Measurements from ENCODE around the gene DUSP21. TPM values are rescaled to one million over a fixed set of nuclear protein-coding genes. Genes with fewer than 3 reads are reported as not detected.
"Not testable (repeated sequence)": the region's sequence is repeated elsewhere in the genome, so short reads cannot be mapped to it uniquely, and the experiment has no call there.

The DUSP21 gene
- not detected for total RNA-seq

DNA sequence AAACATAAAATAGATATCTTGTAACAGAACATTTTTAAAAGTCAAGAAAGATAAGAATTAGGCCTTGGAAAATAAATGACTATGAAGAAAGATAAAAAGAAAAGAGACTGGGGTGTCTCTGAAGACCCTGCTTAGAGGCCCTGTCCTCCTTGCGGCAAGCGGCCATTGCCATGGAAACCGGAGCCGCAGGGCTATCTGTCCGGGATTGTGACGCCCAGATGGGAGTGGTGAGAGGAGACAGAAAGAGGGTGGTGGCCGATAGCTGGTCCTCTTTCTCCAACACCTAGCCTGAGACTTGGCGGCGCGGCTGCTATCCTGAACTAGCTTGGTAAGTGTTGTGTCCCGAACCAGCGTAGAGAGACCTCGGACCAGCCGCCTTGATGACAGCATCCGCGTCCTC lies at the start of gene DUSP21:
Gene DUSP21 (plus strand): TSS at position 269 of the 400 bp plus-strand sequence. CDS start 112 bp downstream, at position 381.
- ChIA-PET POLR2A (no interaction called here), CTCF (interaction anchor here (0.6 to 0.8 kb wide), 2 partner anchors 218 to 492 kb away, joined by 3 read pairs; no protein-coding TSS in a partner anchor)
- Mint-ChIP-seq H3K4me1 (no peaks in the 10 kb centered on the region), H3K36me3 (ENCODE audit: low read depth) (no peaks in the 10 kb centered on the region), H3K27me3 (no peaks in the 10 kb centered on the region), H3K4me3 (no peak within 1 kb of the TSS), H3K9me3 (ENCODE audit: low read depth) (no peaks in the 10 kb centered on the region), H3K27ac (no peak within 1 kb of the TSS)
- no peak for DNase-seq
- ATAC-seq, result no peak
- intact Hi-C loops (cut with DNase I, micrococcal nuclease), result no loop called here

DNA sequence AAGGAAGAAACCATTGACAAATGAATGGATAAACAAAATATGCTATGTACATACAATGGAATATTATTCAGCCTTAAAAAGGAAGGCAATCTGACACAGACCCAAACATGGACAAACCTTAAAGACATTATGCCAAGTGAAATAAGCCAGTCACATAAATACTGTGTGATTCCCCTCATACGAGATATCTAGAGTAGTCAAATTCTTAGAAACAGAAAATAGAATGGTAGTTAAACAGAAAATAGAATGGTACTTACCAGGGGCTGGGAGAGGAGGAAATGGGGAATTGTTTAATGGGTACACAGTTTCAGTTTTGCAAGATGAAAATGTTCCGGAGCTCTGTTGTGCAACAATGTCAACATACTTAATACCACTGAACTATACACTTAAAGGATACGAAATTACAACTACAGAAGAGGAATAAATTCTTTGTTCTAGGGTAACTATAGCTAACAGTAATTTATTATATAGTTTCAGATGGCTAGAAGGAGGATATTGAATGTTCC lies 47.8 kb upstream of the DUSP21 start:
- CTCF ChIA-PET, result no interaction called here
- intact Hi-C loops (cut with DNase I, micrococcal nuclease), result no loop called here
- H3K27me3 Mint-ChIP-seq, result no peaks in the 10 kb centered on the region
- no peaks in the 10 kb centered on the region for H3K9me3 Mint-ChIP-seq (ENCODE audit: low read depth)
- H3K36me3 Mint-ChIP-seq (ENCODE audit: low read depth), result no peaks in the 10 kb centered on the region
- no peak overlapping the region for H3K4me3 Mint-ChIP-seq
- POLR2A ChIA-PET, result no interaction called here
- no peak overlapping the region for H3K27ac Mint-ChIP-seq
- no peaks in the 10 kb centered on the region for H3K4me1 Mint-ChIP-seq
- DNase-seq, result no peak
- no peak for ATAC-seq

DNA sequence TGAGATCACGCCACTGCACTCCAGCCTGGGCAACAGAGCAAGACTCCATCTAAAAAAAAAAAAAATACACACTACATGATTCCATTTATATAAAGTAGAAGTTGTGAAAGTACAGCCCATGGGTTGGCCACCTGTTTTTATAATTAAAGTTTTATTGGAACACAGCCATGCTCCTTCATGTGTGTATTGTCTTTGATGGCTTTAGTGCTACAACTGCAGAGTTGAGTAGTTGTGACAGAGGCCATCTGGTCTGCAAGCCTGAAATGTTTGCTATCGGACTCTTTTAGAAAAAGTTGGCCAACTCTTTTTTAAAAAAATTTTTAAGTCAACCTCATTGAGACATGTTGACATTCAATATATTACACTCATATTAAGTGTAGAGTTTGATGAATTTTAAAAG lies 41.2 kb upstream of the DUSP21 start:
- H3K36me3 Mint-ChIP-seq (ENCODE audit: low read depth), result no peaks in the 10 kb centered on the region
- no peak overlapping the region for H3K4me3 Mint-ChIP-seq
- H3K4me1 Mint-ChIP-seq, result no peaks in the 10 kb centered on the region
- H3K9me3 Mint-ChIP-seq (ENCODE audit: low read depth), result no peaks in the 10 kb centered on the region
- DNase-seq, result no peak
- intact Hi-C loops (cut with DNase I, micrococcal nuclease), result no loop called here
- H3K27ac Mint-ChIP-seq, result no peak overlapping the region
- CTCF ChIA-PET, result no interaction called here
- ATAC-seq, result no peak
- H3K27me3 Mint-ChIP-seq, result no peaks in the 10 kb centered on the region
- POLR2A ChIA-PET, result no interaction called here

- Mint-ChIP-seq H3K9me3 (ENCODE audit: low read depth) (no peaks in the 10 kb centered on the region), H3K36me3 (ENCODE audit: low read depth) (no peaks in the 10 kb centered on the region), H3K27ac (no peak overlapping the region), H3K4me3 (no peak overlapping the region), H3K4me1 (no peaks in the 10 kb centered on the region), H3K27me3 (peaks cover 2% of the 10 kb centered on the region)
- ChIA-PET POLR2A (no interaction called here), CTCF (no interaction called here)
- intact Hi-C loops (cut with DNase I, micrococcal nuclease), result no loop called here
- no peak for DNase-seq
- ATAC-seq, result no peak
Observed at GRCh38 chrX:44815681-44816080, 28.1 kb upstream of the DUSP21 start.

GRCh38 chrX:44816367-44816766 lies 27.5 kb upstream of the DUSP21 start:
- Mint-ChIP-seq H3K27ac (no peak overlapping the region), H3K27me3 (peaks cover 2% of the 10 kb centered on the region), H3K36me3 (ENCODE audit: low read depth) (no peaks in the 10 kb centered on the region), H3K4me3 (no peak overlapping the region), H3K4me1 (no peaks in the 10 kb centered on the region), H3K9me3 (ENCODE audit: low read depth) (no peaks in the 10 kb centered on the region)
- intact Hi-C loops (cut with DNase I, micrococcal nuclease), result no loop called here
- no peak for ATAC-seq
- POLR2A ChIA-PET, result no interaction called here
- DNase-seq, result no peak
- CTCF ChIA-PET, result no interaction called here

- no peak for ATAC-seq
- no peaks in the 10 kb centered on the region for H3K4me1 Mint-ChIP-seq
Observed at GRCh38 chrX:44817029-44817428, 26.8 kb upstream of the DUSP21 start.

GRCh38 chrX:44822601-44823000 lies 21.2 kb upstream of the DUSP21 start:
- ATAC-seq (no peak), DNase-seq (no peak)
- POLR2A ChIA-PET, result no interaction called here
- H3K36me3 Mint-ChIP-seq (ENCODE audit: low read depth), result no peaks in the 10 kb centered on the region
- H3K4me1 Mint-ChIP-seq, result no peaks in the 10 kb centered on the region
- CTCF ChIA-PET, result no interaction called here
- H3K9me3 Mint-ChIP-seq (ENCODE audit: low read depth), result peaks cover 4% of the 10 kb centered on the region
- H3K4me3 Mint-ChIP-seq, result no peak overlapping the region
- H3K27ac Mint-ChIP-seq, result no peak overlapping the region
- H3K27me3 Mint-ChIP-seq, result no peaks in the 10 kb centered on the region
- intact Hi-C loops (cut with DNase I, micrococcal nuclease), result no loop called here

More at GRCh38 chrX:44817029-44817428, 26.8 kb upstream of the DUSP21 start:
- CTCF ChIA-PET, result no interaction called here
- H3K27ac Mint-ChIP-seq, result no peak overlapping the region
- no peaks in the 10 kb centered on the region for H3K36me3 Mint-ChIP-seq (ENCODE audit: low read depth)
- no peak for DNase-seq
- no peak overlapping the region for H3K4me3 Mint-ChIP-seq
- intact Hi-C loops (cut with DNase I, micrococcal nuclease), result no loop called here
- POLR2A ChIA-PET, result no interaction called here
- peaks cover 3% of the 10 kb centered on the region for H3K9me3 Mint-ChIP-seq (ENCODE audit: low read depth)
- H3K27me3 Mint-ChIP-seq, result peaks cover 2% of the 10 kb centered on the region

DNA sequence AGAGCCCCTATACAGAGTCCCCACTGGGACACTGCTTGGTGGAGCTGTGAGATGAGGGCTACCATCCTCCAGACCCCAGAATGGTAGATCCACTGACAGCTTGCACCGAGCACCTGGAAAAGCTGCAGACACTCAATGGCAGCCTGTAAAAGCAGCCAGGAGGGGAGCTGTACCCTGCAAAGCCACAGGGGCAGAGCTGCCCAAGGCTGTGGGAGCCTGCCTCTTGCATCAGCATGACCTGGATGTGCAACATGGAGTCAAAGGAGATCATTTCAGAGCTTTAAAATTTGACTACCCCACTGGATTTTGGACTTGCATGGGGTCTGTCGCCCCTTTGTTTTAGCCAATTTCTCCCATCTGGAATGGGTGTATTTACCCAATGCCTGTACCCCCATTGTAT lies 20.6 kb upstream of the DUSP21 start:
- H3K4me3 Mint-ChIP-seq, result not testable (repeated sequence)

GRCh38 chrX:44828008-44828605 lies 15.7 kb upstream of the DUSP21 start:
- no peaks in the 10 kb centered on the region for H3K4me1 Mint-ChIP-seq
- H3K27ac Mint-ChIP-seq, result no peak overlapping the region
- no peaks in the 10 kb centered on the region for H3K9me3 Mint-ChIP-seq (ENCODE audit: low read depth)
- CTCF ChIA-PET, result no interaction called here
- DNase-seq (no peak), ATAC-seq (no peak)
- H3K4me3 Mint-ChIP-seq, result no peak overlapping the region
- H3K36me3 Mint-ChIP-seq (ENCODE audit: low read depth), result no peaks in the 10 kb centered on the region
- POLR2A ChIA-PET, result no interaction called here
- intact Hi-C loops (cut with DNase I, micrococcal nuclease), result no loop called here
- H3K27me3 Mint-ChIP-seq, result no peaks in the 10 kb centered on the region

More for the DNA sequence above, 20.6 kb upstream of the DUSP21 start:
- H3K27ac Mint-ChIP-seq; CTCF ChIA-PET; H3K36me3 Mint-ChIP-seq (ENCODE audit: low read depth); ATAC-seq; DNase-seq; POLR2A ChIA-PET; H3K27me3 Mint-ChIP-seq; H3K9me3 Mint-ChIP-seq (ENCODE audit: low read depth); H3K4me1 Mint-ChIP-seq; intact Hi-C loops (cut with DNase I, micrococcal nuclease): not testable (repeated sequence)

DNA sequence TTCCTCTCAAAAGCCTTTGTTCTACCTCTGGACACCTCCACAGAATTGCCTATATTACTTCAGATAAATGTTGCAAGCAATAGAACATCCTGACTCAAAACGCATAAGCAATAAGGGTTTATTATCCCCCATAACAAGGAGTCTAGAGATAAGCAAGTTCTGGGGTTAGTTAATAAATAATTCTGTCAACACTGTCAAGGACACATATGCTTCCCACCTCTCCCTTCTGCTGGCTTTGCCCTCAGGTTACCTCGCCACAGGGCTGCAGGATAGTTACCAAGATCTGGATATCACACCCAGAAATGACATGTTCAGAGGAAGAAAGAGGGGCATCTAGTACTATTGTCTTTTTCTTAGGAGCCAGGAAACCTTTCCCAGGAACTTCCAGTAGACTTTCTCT lies 14.0 kb upstream of the DUSP21 start:
- intact Hi-C loops (cut with DNase I, micrococcal nuclease), result no loop called here
- ATAC-seq (no peak), DNase-seq (no peak)
- ChIA-PET POLR2A (no interaction called here), CTCF (no interaction called here)
- no peak overlapping the region for H3K27ac Mint-ChIP-seq
- H3K9me3 Mint-ChIP-seq (ENCODE audit: low read depth), result no peaks in the 10 kb centered on the region
- H3K36me3 Mint-ChIP-seq (ENCODE audit: low read depth), result no peaks in the 10 kb centered on the region
- H3K27me3 Mint-ChIP-seq, result peaks cover 1% of the 10 kb centered on the region
- H3K4me3 Mint-ChIP-seq, result no peak overlapping the region
- no peaks in the 10 kb centered on the region for H3K4me1 Mint-ChIP-seq

DNA sequence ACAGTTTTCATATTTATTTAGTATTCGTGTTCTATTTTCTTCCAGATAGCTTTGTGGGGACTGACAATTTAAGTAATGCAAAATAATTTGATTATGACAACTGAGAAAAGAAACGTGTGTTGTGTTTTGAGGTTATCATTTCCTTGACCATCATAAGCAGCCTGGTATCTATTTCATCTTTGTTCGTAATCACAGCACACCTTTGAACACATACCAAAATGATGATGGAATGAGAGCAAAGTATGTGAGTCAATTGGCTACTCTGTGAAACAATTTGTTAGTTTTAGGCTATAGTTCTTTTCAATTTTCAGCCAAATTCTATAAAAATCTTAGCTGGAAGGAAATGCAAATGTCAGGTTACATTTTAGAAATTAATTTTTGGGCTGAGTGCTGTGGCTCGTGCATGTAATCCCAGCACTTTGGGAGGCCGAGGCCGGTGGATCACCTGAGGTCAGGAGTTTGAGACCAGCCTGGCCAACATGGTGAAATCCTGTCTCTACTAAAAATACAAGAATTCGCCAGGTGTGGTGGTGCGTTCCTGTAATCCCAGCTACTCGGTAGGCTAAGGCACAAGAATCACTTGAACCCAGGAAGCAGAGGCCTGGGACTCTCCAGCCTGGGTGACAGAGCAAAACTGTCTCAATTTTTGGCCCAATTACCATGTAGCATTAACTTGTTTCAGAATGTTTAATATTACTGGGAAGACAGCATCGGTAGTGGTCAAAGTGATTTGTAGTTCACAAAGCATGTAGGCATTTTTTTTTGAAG lies 1.1 kb upstream of the DUSP21 start:
- H3K27me3 Mint-ChIP-seq, result no peaks in the 10 kb centered on the region
- no peak for ATAC-seq
- ChIA-PET CTCF (no interaction called here), POLR2A (no interaction called here)
- H3K9me3 Mint-ChIP-seq (ENCODE audit: low read depth), result no peaks in the 10 kb centered on the region
- H3K4me1 Mint-ChIP-seq, result no peaks in the 10 kb centered on the region
- no peak for DNase-seq
- no peak overlapping the region for H3K27ac Mint-ChIP-seq
- H3K36me3 Mint-ChIP-seq (ENCODE audit: low read depth), result no peaks in the 10 kb centered on the region
- no peak overlapping the region for H3K4me3 Mint-ChIP-seq
- intact Hi-C loops (cut with DNase I, micrococcal nuclease), result no loop called here

DNA sequence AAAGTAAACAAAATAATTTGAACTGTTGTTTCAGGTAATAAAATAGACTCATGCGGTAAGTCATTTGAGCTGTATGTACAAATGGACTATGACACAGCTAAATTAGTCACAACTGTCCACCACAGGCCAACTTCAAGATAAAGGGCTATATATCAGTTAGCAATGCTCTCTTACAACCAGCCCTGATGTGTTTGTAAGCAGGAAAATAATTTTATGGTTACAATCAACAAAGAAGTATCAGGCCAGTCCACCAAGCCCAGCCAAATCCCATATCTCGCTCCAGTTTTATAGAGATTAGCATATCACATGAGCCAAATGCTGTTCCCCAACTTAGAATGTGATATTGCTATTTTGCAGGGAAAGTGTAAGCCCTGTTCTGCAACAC lies 511 bp upstream of the DUSP21 start:
- no peak overlapping the region for H3K27ac Mint-ChIP-seq
- POLR2A ChIA-PET, result no interaction called here
- no peaks in the 10 kb centered on the region for H3K36me3 Mint-ChIP-seq (ENCODE audit: low read depth)
- H3K4me1 Mint-ChIP-seq, result no peaks in the 10 kb centered on the region
- intact Hi-C loops (cut with DNase I, micrococcal nuclease), result no loop called here
- H3K4me3 Mint-ChIP-seq, result no peak overlapping the region
- H3K27me3 Mint-ChIP-seq, result no peaks in the 10 kb centered on the region
- ATAC-seq (no peak), DNase-seq (no peak)
- H3K9me3 Mint-ChIP-seq (ENCODE audit: low read depth), result no peaks in the 10 kb centered on the region
- CTCF ChIA-PET, result interaction anchor here (0.6 to 0.8 kb wide), 2 partner anchors 218 to 492 kb away, joined by 3 read pairs; no protein-coding TSS in a partner anchor

Measured in activated CD4-positive, alpha-beta T cell treated with anti-CD3 and anti-CD28 coated beads for 36 hours (primary cell).